ENCODE results near the gene CSTPP1.
A peak's percentile ranks its signal among the peaks of the same experiment; 100 is the strongest.

CSTPP1 gene

DNA sequence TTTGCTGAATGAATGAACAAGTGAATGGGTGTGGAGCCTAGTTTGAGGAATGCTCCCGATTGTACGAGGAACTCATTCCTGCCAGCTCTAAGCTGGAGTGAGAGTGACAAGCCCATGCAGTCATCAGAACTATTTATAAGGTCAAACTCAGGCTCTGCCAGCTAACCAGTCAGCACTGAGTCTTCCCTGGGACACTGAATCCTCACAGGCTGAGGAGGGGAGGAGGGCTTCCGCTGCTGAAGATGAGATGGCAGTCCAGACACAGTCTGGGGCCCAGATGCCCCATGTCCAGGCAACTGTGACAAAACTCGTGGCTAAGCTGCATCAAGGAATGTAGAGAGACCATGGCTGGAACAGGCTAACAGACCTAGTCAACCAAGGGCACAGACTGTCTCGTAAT, 22.2 kb upstream of the CSTPP1 start:
- peaks cover 55% of the 10 kb centered on the region for H3K27me3 ChIP-seq (ENCODE audit: insufficient read depth, poor library complexity, severe bottlenecking)
- H3K27ac ChIP-seq (replicated peaks) = no peak overlapping the region
- no peak for DNase-seq (ENCODE audit: low read depth in 1 of 2, low spot score in 1 of 2)

GRCh38 chr11:46914910-46915309, 21.7 kb upstream of the CSTPP1 start:
- no peak for DNase-seq (ENCODE audit: low read depth in 1 of 2, low spot score in 1 of 2)
- TF ChIP-seq SPI1 (IDR thresholded peaks at IDR 0.05; ENCODE audit: borderline replicate concordance, low read depth) (no peak), GABPA (IDR thresholded peaks at IDR 0.05; ENCODE audit: low read depth) (no peak), POLR2AphosphoS5 (IDR thresholded peaks at IDR 0.05; ENCODE audit: low read depth) (no peak), CTCF (IDR thresholded peaks at IDR 0.05; ENCODE audit: insufficient read depth, low read length) (no peak)
- Histone ChIP-seq H3K27me3 (ENCODE audit: insufficient read depth, poor library complexity, severe bottlenecking) (peaks cover 57% of the 10 kb centered on the region), H3K4me3 (replicated peaks; ENCODE audit: insufficient read depth, low read length) (no peak overlapping the region), H3K27ac (replicated peaks) (no peak overlapping the region)

More for the DNA sequence above, 22.2 kb upstream of the CSTPP1 start:
- H3K4me3 ChIP-seq (replicated peaks; ENCODE audit: insufficient read depth, low read length) = no peak overlapping the region
- TF ChIP-seq SPI1 (IDR thresholded peaks at IDR 0.05; ENCODE audit: borderline replicate concordance, low read depth) (no peak), GABPA (IDR thresholded peaks at IDR 0.05; ENCODE audit: low read depth) (no peak), POLR2AphosphoS5 (IDR thresholded peaks at IDR 0.05; ENCODE audit: low read depth) (no peak), CTCF (IDR thresholded peaks at IDR 0.05; ENCODE audit: insufficient read depth, low read length) (no peak), REST (IDR thresholded peaks at IDR 0.05; ENCODE audit: insufficient replicate concordance, low read depth) (no peak)

DNA sequence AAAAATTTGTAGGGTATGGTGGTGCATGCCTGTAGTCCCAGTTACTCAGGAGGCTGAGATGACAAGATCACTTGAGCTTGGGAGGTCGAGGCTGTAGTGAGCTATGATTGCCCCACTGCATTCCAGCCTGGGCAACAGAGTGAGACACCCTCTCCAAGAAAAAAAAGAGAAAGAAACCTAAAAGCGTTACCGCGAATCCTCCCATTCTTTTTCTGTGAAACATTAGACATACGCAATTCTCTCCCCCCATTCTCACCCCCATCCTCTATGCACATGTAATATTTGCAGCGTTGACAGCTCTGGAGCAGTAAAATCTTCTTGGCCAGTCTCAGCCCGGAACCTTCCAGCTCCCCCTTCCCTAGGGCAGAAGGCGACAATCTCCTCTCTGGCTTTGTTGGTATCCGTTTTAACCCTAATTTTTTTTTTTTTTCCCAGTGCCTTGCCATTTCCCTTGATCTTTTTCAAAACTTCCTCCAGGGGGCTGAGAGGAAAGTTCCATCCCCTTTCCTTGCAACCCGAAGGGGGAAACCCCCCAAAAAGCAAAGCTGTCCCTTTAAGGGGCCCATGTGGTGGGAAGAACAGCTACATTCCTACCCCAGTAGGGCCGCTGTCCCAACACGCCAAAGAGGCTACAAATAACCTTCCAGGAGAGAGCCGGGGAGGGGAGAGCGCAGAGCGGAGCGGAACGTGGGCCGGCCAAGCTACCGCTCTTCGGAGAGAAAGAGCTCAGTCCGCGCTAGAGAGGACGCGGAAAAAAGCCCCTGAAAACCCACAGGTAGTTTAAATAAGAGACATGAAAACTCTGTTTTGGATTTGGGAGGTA, 20.1 kb upstream of the CSTPP1 start:
- no peak overlapping the region for H3K4me3 ChIP-seq (replicated peaks; ENCODE audit: insufficient read depth, low read length)
- no peak overlapping the region for H3K27ac ChIP-seq (replicated peaks)
- peak in 1 of 2 experiments; percentile 29 for DNase-seq (ENCODE audit: low read depth in 1 of 2, low spot score in 1 of 2)
- H3K27me3 ChIP-seq (ENCODE audit: insufficient read depth, poor library complexity, severe bottlenecking) = peaks cover 57% of the 10 kb centered on the region
- TF ChIP-seq CTCF (IDR thresholded peaks at IDR 0.05; ENCODE audit: insufficient read depth, low read length) = no peak
- TF ChIP-seq GABPA (IDR thresholded peaks at IDR 0.05; ENCODE audit: low read depth) = no peak
- TF ChIP-seq POLR2AphosphoS5 (IDR thresholded peaks at IDR 0.05; ENCODE audit: low read depth) = no peak
- TF ChIP-seq SPI1 (IDR thresholded peaks at IDR 0.05; ENCODE audit: borderline replicate concordance, low read depth) = no peak
- no peak for TF ChIP-seq REST (IDR thresholded peaks at IDR 0.05; ENCODE audit: insufficient replicate concordance, low read depth)

Data from HL-60 (cell line).